NCI-H128 (cell line): ENCODE measurements around the gene IRF2BPL.
"Not testable (repeated sequence)": the region's sequence is repeated elsewhere in the genome, so short reads cannot be mapped to it uniquely, and the experiment has no call there.

Experiments used
- DNase-seq: peaks from one replicate; lab custom pipeline; 2025; ENCODE audit not compliant: unreplicated experiment; lab: John Stamatoyannopoulos, UW

IRF2BPL gene

DNA sequence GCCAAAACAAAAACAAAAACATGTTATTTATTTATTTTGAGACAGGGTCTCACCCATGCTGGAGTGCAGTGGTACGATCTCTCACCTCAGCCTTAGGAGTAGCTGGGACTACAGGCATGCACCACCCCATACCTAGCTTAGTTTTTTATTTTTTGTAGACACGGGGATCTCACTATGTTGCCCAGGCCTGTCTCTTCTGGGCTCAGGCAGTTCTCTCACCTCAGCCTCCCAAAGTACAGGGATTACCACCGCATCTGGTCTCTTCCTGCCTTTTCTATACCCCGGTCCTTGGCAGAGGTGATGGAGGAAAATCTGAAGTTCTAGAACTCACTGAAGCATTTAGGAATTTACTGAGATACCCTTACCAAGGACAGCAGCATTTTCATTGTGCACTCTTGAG is 6.8 kb upstream of the IRF2BPL start:
- DNase-seq, result no peak

DNA sequence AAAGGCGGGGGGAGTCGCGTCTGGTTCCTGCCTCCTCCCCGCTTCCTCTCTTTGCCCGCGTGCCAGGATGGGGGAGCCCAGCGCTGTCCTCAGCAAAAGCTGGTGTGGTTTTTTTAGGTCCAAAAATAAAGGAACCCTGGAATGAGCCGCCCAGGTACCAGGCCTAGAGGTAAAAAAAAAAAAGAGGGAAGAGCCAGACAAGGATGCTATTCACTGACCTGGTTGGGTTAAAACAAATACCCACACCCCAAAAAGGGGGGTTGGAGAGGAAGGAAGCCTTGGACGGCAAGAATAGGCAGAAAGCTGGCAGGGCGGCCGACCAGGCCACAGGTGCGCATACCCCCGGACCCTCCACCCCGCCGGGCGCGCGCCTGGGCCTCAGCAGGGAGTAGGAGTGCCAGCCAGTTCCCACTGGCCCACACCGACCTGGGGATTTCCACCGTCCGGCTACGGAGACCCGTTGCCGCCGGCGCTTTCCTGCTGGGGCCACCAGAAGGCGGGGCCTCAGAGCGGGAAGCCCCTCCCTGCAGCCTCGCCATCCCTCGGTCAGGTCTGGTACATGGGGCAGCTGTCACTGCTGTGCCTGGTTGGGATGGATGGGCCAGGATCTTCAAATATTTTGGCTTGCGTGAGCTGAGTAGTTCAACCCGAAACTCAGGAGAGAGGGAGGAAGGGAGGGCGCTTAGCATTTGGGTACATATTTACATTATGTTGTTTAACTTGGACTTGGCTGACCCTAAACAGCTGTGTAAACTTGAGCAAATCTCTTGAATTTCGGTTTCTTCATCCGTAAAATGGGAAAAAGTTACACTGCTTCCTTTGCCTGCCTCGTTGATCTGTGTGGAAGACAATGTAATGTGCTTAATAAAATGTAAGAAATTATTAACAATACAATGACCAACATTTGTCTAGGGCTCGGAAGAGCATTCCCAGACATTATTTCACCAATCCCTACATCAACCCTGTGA is 5.4 kb upstream of the IRF2BPL start:
- peak; percentile 54 for DNase-seq

GRCh38 chr14:77032844-77033621 is 4.5 kb upstream of the IRF2BPL start:
- DNase-seq, result peak; percentile 92

DNA sequence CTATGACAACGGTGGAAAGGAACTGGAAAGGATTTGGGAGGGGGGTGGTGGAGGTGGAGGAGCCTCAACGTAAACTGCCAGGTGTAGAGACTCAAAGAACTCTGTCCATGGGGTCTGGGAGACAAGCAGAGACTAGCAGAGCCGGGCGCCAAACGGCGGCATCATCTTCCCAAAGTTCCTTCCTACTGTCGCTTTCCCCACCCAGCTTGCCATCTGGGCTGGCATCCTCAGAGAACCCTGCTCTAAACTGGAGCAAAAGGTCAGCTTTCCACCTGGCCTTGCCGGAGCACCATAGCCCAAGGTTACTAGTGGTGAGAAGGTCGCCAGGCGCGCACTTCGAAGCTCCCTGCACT is 4.0 kb upstream of the IRF2BPL start:
- no peak for DNase-seq

DNA sequence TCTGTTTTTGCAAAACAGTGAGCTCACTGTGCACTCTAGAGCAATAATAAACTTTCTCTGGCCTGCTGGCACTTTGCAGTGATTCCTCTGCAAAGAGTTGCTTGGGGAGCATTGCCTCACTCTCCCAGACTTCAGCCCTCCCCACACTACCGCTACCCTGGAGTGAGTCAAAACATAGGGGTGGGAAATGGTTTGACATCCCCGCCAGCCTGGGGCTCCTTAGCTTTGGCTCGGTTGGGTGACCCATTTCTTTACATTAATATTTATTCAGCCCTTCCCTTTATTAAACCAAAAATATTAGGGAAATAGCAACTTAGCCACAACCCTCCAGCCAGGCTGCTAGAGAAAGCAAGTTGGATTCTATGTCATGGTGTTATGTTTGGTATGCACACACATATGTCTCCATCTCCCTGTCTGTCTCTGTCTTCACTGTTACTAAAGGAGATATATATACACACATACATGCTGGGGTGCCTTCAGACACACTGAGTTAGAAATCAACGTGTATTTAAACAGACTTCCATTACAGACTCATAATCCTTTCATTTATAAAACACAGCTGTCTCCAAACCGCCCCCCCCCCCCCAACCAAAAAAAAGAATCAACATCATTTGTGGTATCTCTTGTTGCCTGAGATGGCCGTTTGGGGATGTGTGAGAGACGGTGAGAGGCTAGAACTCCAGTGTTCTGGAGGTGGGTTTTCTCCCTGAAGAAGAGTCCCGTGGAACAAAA is 3.4 kb upstream of the IRF2BPL start:
- DNase-seq, result no peak

- DNase-seq, result no peak
Observed at GRCh38 chr14:77027538-77028383, 747 bp downstream of the IRF2BPL start.

DNA sequence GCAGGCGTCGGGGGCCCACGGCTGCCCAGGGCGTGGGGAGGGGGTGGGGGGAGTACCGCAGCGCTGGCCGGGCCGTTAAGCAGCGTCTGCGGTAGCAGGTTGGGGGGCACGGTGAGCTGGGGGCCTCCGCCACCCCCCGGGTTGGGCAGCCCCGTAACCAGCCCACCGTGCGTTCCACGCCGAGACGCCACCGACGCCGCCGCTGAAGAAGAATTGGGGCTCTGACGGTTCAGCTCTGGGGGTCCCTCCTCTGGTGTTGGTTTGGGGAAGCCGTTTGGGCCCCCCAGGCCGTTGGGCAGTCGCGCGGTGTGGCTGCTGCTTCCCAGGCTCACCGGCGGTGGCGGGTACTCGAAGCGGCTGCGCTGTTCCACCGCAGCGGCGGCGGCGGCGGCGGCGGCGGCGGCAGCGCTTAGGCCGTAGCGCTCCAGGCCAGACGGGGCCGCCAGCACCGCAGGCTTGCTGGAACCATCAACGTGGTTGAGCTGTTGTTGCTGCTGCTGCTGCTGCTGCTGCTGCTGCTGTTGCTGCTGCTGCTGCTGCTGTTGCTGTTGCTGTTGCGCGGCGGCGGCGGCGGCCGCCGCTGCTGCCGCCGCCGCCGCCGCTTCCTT is 1.5 kb downstream of the IRF2BPL start:
- DNase-seq, result no peak

DNA sequence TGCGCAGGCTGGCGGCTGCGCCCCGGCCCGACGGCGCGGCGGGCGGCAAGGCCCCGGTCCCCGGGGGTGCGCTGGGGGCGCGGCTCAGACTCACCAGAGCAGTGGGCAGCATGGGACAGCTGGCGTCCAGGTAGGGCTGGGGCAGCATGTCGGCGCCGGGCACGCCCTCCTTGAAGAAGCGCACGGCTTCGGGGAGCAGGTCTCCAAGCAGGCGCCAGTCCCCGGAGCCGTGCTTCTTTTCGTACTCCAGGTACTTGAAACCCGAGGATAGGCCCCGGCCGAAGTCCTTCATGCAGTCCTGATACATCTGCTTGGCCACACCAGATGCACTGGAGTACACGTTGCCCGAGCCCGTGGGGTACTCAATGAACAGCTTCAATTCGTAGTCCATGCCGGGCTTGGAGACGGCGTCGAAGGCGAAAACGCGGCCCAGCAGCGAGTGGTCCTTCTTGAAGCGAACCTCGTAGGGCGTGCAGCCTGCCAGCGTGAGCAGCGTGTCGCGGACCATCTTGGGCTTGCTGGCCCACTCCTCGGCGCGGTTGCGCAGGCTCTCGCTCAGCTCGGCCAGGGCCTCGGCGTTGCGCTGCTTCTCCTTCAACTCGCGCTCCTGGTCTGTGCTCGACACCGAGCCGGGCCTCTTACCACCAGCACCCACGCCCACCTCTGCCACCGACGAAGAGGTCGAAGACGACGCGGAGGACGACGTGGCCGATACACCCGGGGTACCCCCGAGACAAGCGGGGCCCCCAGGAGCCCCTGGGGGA is 2.2 kb downstream of the IRF2BPL start:
- DNase-seq, result no peak

- DNase-seq, result no peak
Observed at GRCh38 chr14:77025744-77026165, 2.8 kb downstream of the IRF2BPL start.

DNA sequence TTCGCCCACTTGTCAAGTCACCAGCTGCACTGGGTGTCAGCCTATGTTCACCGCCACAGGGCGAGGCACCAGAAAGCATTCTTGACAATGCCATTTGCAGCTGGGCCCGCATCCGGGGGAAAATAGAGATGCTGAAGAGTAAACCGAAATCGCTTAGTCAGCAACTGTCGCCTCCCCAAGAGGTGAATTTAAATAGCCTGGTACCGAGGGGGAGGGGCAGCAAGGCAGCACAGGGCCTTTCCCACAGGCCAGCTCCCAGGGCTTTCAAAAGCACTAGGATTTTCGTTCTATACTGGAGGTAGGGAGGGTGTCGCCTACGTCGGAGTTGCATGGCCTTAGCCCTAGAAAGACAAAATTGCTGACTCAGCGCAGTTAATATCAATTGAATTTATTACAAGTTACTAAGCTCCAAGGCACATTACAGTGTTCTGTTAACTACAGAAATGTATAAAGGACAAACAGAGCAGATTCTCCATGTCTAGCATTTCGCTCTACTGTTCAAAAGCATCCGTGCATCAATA is 4.3 kb downstream of the IRF2BPL start:
- DNase-seq, result peak; percentile 53

GRCh38 chr14:77023001-77023996 is 5.2 kb downstream of the IRF2BPL start:
- no peak for DNase-seq

DNA sequence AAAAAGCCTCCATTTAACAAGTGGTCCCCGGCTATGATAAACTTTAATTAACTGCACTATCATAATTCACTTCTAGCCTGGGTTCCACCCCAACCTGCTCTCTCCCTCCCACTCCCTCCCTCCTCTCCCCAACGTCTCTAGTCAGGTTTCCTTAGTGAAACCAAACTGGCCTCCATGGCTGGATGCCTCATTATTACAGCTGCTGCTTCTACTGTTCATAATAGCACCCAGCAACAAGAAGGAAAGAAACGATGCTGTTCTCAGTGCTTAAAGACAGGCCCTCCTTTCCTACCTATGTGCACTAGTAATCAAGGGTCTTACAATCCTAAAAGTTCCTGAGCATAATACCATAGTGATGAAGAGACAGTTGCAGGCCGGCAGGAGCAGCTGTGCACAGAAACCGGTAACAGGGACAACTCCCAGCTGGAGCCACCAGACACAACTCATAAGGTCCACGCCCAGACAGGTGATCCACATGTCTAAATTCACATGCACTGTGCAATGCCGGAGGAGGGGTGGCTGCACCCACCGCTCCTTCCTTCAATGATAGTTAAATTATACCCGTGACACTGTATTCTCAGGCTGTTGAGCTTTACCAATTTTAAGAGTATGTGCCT is 6.2 kb downstream of the IRF2BPL start:
- no peak for DNase-seq

- not testable (repeated sequence) for DNase-seq
Observed at GRCh38 chr14:77021424-77021823, 7.1 kb downstream of the IRF2BPL start.

- no peak for DNase-seq
Observed at GRCh38 chr14:77018785-77019184, 9.7 kb downstream of the IRF2BPL start.

DNA sequence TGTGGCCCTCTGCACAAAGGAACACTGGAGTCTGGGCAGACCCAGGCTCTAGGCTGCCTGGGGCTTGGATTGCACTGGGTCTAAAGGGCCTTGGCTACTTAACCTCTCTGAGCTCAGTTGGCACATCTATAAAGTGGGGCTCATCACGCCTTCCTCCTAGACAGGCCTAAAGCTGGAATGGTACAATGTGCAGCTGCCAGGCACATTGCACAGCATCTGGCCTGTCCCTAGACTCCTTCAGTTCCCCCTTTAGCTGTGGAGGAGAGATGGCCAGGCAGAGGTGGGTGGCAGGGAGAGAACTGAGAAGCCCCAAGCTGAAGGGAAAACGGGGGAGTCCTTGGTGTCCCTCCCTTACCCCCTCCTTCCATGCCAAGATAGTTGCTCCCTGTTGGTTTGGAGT is 10.8 kb downstream of the IRF2BPL start:
- no peak for DNase-seq

DNA sequence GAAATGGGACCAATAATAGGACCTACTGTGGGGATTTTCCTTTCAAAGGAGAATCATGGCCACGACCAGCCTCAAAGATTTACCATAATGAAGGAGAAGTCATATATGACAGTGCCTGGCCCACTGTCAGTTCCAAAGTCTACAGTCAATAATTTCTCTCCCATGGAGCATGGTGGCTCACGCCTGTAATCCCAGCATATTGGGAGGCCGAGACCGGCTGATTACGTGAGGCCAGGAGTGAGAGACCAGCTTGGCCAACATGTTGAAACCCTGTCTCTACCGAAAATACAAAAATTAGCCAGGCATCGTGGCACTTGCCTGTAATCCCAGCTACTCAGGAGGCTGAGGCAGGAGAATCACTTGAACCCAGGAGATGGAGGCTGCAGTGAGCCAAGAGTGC is 13.8 kb downstream of the IRF2BPL start:
- no peak for DNase-seq

DNA sequence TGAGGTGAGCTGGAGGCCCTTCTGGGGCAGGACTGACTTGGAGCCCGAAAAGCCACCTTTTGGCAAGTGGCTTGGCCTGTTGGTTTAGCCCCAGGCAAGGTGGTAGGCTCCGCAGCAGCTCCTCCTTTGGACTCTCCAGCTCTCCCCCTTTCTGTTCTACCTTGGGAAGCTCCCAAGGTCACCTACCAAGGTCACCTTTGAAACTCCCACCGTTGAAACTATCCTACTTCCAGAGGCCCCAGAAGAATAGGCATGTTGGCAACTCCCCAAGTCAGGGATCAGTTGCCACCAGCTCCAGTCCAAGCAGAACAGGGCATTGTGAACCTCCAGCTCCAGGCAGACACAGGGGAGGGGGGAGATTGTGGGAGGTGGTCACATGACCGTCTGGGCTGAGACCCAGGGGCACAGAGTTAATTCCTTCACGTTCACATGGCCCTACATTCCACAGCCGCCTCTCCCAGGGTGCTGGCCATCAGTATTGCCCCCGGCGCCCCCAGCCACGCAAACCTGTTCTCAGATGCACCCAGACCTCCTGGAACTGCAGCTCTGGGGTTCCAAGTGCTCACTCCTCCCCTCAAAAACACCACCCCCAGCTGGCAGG is 14.4 kb downstream of the IRF2BPL start:
- no peak for DNase-seq
